ENCODE results near the gene HIVEP3. TPM values are rescaled to one million over a fixed set of nuclear protein-coding genes. Genes with fewer than 3 reads are reported as not detected.

HIVEP3 gene
- total and polyA plus RNA-seq, 2 donors: 2.8 to 3.1 TPM

- no peaks in the 10 kb centered on the region for H3K4me1 ChIP-seq (ENCODE audit: insufficient read depth)
- no peak overlapping the region for H3K27ac ChIP-seq (ENCODE audit: low read depth)
- no peak for DNase-seq (ENCODE audit: extremely low spot score)
- no peaks in the 10 kb centered on the region for H3K36me3 ChIP-seq (ENCODE audit: insufficient read depth)
- H3K4me3 ChIP-seq (ENCODE audit: low read depth, low read length): no peak overlapping the region
- 83% methylated on average over 6 of the region's 6 CpGs for WGBS
Measured at GRCh38 chr1:41775956-41776585, 142.7 kb downstream of the HIVEP3 start.

- H3K36me3 ChIP-seq (ENCODE audit: insufficient read depth): no peaks in the 10 kb centered on the region
- no peak overlapping the region for H3K4me3 ChIP-seq (ENCODE audit: low read depth, low read length)
- 93% methylated on average over 2 of the region's 2 CpGs for WGBS
- no peak overlapping the region for H3K27ac ChIP-seq (ENCODE audit: low read depth)
- no peaks in the 10 kb centered on the region for H3K4me1 ChIP-seq (ENCODE audit: insufficient read depth)
- DNase-seq (ENCODE audit: extremely low spot score): no peak
Measured at GRCh38 chr1:41774471-41774990, 144.2 kb downstream of the HIVEP3 start.

- WGBS: 97% methylated on average over 3 of the region's 3 CpGs
- H3K4me1 ChIP-seq (ENCODE audit: insufficient read depth): no peaks in the 10 kb centered on the region
Measured at GRCh38 chr1:41773842-41774241, 144.9 kb downstream of the HIVEP3 start.

DNA sequence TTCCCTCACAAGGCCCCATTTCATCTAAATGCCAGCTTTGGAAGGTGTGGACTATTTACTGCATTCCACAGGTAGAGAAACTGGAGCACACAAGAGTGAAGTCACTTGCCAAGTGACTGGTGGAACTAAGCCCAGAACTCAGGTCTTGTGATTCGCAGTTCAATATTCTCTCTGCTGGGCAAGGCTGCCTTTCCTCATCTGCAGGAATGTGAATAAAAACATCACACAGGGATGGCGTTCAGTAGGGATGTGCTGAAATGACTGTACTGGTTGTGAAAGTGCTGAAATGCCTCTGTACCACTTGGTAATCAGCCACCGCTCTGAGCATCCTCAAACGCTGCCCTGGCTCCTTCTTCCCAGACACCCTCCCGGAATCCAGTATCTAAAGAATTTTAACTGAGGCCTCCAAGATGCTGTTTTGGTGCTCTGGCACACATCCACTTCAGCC is 145.6 kb downstream of the HIVEP3 start:
- Histone ChIP-seq H3K4me1 (ENCODE audit: insufficient read depth) (no peaks in the 10 kb centered on the region), H3K36me3 (ENCODE audit: insufficient read depth) (no peaks in the 10 kb centered on the region), H3K4me3 (ENCODE audit: low read depth, low read length) (no peak overlapping the region), H3K27ac (ENCODE audit: low read depth) (no peak overlapping the region)
- WGBS: 60% methylated on average over 5 of the region's 5 CpGs
- no peak for DNase-seq (ENCODE audit: extremely low spot score)

More at GRCh38 chr1:41773842-41774241, 144.9 kb downstream of the HIVEP3 start:
- H3K36me3 ChIP-seq (ENCODE audit: insufficient read depth): no peaks in the 10 kb centered on the region
- no peak overlapping the region for H3K27ac ChIP-seq (ENCODE audit: low read depth)
- H3K4me3 ChIP-seq (ENCODE audit: low read depth, low read length): no peak overlapping the region
- no peak for DNase-seq (ENCODE audit: extremely low spot score)

GRCh38 chr1:41769068-41769467 is 149.7 kb downstream of the HIVEP3 start:
- WGBS: 92% methylated on average over 2 of the region's 2 CpGs
- H3K4me1 ChIP-seq (ENCODE audit: insufficient read depth): no peaks in the 10 kb centered on the region
- H3K27ac ChIP-seq (ENCODE audit: low read depth): no peak overlapping the region
- no peak for DNase-seq (ENCODE audit: extremely low spot score)
- no peaks in the 10 kb centered on the region for H3K36me3 ChIP-seq (ENCODE audit: insufficient read depth)
- no peak overlapping the region for H3K4me3 ChIP-seq (ENCODE audit: low read depth, low read length)

- WGBS: 71% methylated on average over 6 of the region's 6 CpGs
- no peak overlapping the region for H3K4me3 ChIP-seq (ENCODE audit: low read depth, low read length)
Measured at GRCh38 chr1:41768583-41768982, 150.1 kb downstream of the HIVEP3 start.

DNA sequence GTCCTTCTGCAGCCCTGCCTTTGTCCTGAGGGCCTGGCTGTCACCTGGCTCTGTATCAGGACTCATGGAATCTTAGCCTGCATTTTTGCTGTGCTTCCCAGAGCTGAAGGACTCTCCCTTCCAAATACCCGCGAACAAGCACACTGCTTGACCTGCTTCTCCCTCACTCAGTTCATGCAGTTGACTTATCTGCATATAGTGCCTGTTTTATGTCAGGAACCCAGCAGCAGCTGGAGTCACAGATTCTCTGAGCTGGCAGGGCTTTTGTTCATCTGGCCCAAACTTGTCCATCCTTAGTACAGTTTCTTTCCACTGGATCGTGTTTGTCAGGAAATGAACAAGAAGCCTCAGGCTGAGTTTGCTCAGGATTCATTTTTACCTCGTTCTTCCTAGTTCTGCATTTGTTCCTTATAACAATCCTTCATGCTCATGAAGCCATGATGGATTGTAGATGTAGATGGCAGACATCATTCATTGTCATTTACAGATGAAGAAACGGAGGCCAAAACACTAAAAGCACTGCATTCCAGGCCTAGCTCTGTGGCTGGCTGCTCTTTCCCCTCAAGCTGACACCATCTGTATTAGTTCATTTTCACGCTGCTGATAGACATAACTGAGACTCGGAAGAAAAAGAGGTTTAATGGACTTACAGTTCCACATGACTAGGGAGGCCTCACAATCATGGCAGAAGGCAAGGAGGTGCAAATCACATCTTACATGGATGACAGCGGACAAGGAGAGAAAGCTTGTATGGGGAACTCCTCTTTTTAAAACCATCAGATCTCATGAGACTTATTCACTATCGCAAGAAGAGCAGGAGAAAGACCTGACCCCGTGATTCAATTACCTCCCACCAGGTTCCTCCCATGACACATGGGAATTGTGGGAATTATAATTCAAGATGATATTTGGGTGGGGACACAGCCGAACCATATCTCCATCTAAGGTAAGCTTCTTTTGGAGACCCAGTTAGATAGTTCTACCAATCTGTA is 150.9 kb downstream of the HIVEP3 start:
- Histone ChIP-seq H3K4me3 (ENCODE audit: low read depth, low read length) (no peak overlapping the region), H3K36me3 (ENCODE audit: insufficient read depth) (no peaks in the 10 kb centered on the region), H3K4me1 (ENCODE audit: insufficient read depth) (no peaks in the 10 kb centered on the region), H3K27ac (ENCODE audit: low read depth) (no peak overlapping the region)
- no peak for DNase-seq (ENCODE audit: extremely low spot score)
- 70% methylated on average over 11 of the region's 11 CpGs for WGBS

More at GRCh38 chr1:41768583-41768982, 150.1 kb downstream of the HIVEP3 start:
- no peak overlapping the region for H3K27ac ChIP-seq (ENCODE audit: low read depth)
- H3K36me3 ChIP-seq (ENCODE audit: insufficient read depth): no peaks in the 10 kb centered on the region
- DNase-seq (ENCODE audit: extremely low spot score): no peak
- no peaks in the 10 kb centered on the region for H3K4me1 ChIP-seq (ENCODE audit: insufficient read depth)

DNA sequence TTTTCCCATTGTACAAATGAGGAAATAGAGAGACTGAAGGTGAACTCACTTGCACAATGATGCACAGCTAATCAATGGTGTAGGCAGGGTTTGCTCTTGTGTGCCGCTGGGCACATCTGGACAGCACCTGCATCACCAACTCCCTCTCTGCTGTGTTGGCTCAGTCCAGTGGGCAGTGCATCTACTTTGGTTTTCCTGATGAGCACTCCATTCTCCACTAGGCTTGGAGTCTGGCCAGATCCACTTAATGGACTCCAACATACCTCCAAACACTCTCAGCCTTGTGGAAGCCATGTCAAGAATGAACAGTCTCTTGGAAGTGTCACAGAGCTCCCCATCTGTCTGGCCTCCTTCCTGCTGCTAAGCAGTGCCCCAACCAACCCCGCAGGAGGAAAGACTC is 152.2 kb downstream of the HIVEP3 start:
- Histone ChIP-seq H3K27ac (ENCODE audit: low read depth) (no peak overlapping the region), H3K4me3 (ENCODE audit: low read depth, low read length) (no peak overlapping the region), H3K36me3 (ENCODE audit: insufficient read depth) (no peaks in the 10 kb centered on the region), H3K4me1 (ENCODE audit: insufficient read depth) (no peaks in the 10 kb centered on the region)
- DNase-seq (ENCODE audit: extremely low spot score): no peak
- WGBS: 92% methylated on average over 2 of the region's 2 CpGs

- Histone ChIP-seq H3K4me3 (ENCODE audit: low read depth, low read length) (no peak overlapping the region), H3K36me3 (ENCODE audit: insufficient read depth) (no peaks in the 10 kb centered on the region), H3K27ac (ENCODE audit: low read depth) (no peak overlapping the region), H3K4me1 (ENCODE audit: insufficient read depth) (no peaks in the 10 kb centered on the region)
- no peak for DNase-seq (ENCODE audit: extremely low spot score)
Measured at GRCh38 chr1:41766041-41766440, 152.7 kb downstream of the HIVEP3 start.

DNA sequence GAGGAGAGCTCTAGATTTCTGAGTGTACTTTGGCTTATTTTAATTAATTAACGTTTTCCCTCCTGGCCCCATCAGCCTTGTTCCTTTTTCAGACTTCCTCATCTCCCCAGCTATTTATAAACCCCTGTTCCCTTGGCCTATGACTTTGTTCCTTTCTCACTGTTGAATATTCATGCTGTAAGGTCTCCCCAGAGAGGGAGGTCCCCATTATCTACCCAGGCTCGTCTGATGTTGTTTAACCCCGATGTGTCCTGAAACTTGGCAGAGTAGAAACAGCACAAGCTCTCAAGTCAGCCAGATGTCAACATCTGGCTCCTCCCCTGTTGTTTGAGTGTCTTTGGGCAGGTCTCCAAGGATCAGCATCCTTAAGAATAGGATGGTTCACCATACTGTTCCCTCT is 153.6 kb downstream of the HIVEP3 start:
- no peak overlapping the region for H3K27ac ChIP-seq (ENCODE audit: low read depth)
- no peaks in the 10 kb centered on the region for H3K4me1 ChIP-seq (ENCODE audit: insufficient read depth)
- 28% methylated on average over 3 of the region's 3 CpGs for WGBS
- no peaks in the 10 kb centered on the region for H3K36me3 ChIP-seq (ENCODE audit: insufficient read depth)
- no peak for DNase-seq (ENCODE audit: extremely low spot score)
- H3K4me3 ChIP-seq (ENCODE audit: low read depth, low read length): no peak overlapping the region

- no peak for DNase-seq (ENCODE audit: extremely low spot score)
Measured at GRCh38 chr1:41764656-41765055, 154.1 kb downstream of the HIVEP3 start.

GRCh38 chr1:41762777-41763176 is 155.9 kb downstream of the HIVEP3 start:
- H3K36me3 ChIP-seq (ENCODE audit: insufficient read depth): no peaks in the 10 kb centered on the region
- no peak overlapping the region for H3K27ac ChIP-seq (ENCODE audit: low read depth)
- no peaks in the 10 kb centered on the region for H3K4me1 ChIP-seq (ENCODE audit: insufficient read depth)
- 100% methylated on average over 1 of the region's 1 CpG for WGBS
- no peak overlapping the region for H3K4me3 ChIP-seq (ENCODE audit: low read depth, low read length)
- no peak for DNase-seq (ENCODE audit: extremely low spot score)

More at GRCh38 chr1:41764656-41765055, 154.1 kb downstream of the HIVEP3 start:
- H3K4me3 ChIP-seq (ENCODE audit: low read depth, low read length): no peak overlapping the region
- no peaks in the 10 kb centered on the region for H3K4me1 ChIP-seq (ENCODE audit: insufficient read depth)
- WGBS: 69% methylated on average over 4 of the region's 4 CpGs
- no peak overlapping the region for H3K27ac ChIP-seq (ENCODE audit: low read depth)
- H3K36me3 ChIP-seq (ENCODE audit: insufficient read depth): no peaks in the 10 kb centered on the region

GRCh38 chr1:41762251-41762650 is 156.5 kb downstream of the HIVEP3 start:
- H3K4me3 ChIP-seq (ENCODE audit: low read depth, low read length): no peak overlapping the region
- H3K4me1 ChIP-seq (ENCODE audit: insufficient read depth): no peaks in the 10 kb centered on the region
- 72% methylated on average over 4 of the region's 4 CpGs for WGBS
- DNase-seq (ENCODE audit: extremely low spot score): no peak
- H3K36me3 ChIP-seq (ENCODE audit: insufficient read depth): no peaks in the 10 kb centered on the region
- H3K27ac ChIP-seq (ENCODE audit: low read depth): no peak overlapping the region

Data from urinary bladder (tissue), 4 donors.